NAMALWA (cell line): ENCODE measurements around the gene PDE10A.
"Not testable (repeated sequence)": the region's sequence is repeated elsewhere in the genome, so short reads cannot be mapped to it uniquely, and the experiment has no call there.

ENCODE experiments used
- DNase-seq: peaks from one replicate; pipeline ENCODE4 v3.0.0-alpha.2; 2015; ENCODE audit warnings: low spot score

PDE10A gene

GRCh38 chr6:165624871-165625639, 38.0 kb downstream of the PDE10A start:
- DNase-seq, result no peak

- DNase-seq, result no peak
Observed at GRCh38 chr6:165621940-165622339, 41.1 kb downstream of the PDE10A start.

GRCh38 chr6:165618891-165619290, 44.1 kb downstream of the PDE10A start:
- not testable (repeated sequence) for DNase-seq

- no peak for DNase-seq
Observed at GRCh38 chr6:165618241-165618640, 44.8 kb downstream of the PDE10A start.

GRCh38 chr6:165617528-165617927, 45.5 kb downstream of the PDE10A start:
- DNase-seq, result no peak

- DNase-seq, result no peak
Observed at GRCh38 chr6:165616116-165616515, 46.9 kb downstream of the PDE10A start.

GRCh38 chr6:165615636-165616035, 47.4 kb downstream of the PDE10A start:
- DNase-seq, result no peak

GRCh38 chr6:165611294-165611693, 51.7 kb downstream of the PDE10A start:
- no peak for DNase-seq

- not testable (repeated sequence) for DNase-seq
Observed at GRCh38 chr6:165608577-165608976, 54.5 kb downstream of the PDE10A start.

GRCh38 chr6:165606740-165607008, 56.4 kb downstream of the PDE10A start:
- DNase-seq, result no peak

GRCh38 chr6:165605901-165606739, 56.9 kb downstream of the PDE10A start:
- DNase-seq, result no peak

GRCh38 chr6:165605182-165605875, 57.7 kb downstream of the PDE10A start:
- no peak for DNase-seq

- no peak for DNase-seq
Observed at GRCh38 chr6:165602291-165602690, 60.8 kb downstream of the PDE10A start.

- no peak for DNase-seq
Observed at GRCh38 chr6:165600606-165601005, 62.4 kb downstream of the PDE10A start.

- DNase-seq, result no peak
Observed at GRCh38 chr6:165599596-165600487, 63.2 kb downstream of the PDE10A start.

- no peak for DNase-seq
Observed at GRCh38 chr6:165599121-165599520, 63.9 kb downstream of the PDE10A start.

GRCh38 chr6:165597821-165598220, 65.2 kb downstream of the PDE10A start:
- DNase-seq, result no peak

GRCh38 chr6:165594584-165595333, 68.3 kb downstream of the PDE10A start:
- DNase-seq, result no peak

- DNase-seq, result not testable (repeated sequence)
Observed at GRCh38 chr6:165592947-165593346, 70.1 kb downstream of the PDE10A start.

GRCh38 chr6:165588515-165588914, 74.5 kb downstream of the PDE10A start:
- no peak for DNase-seq

- DNase-seq, result no peak
Observed at GRCh38 chr6:165587206-165587605, 75.8 kb downstream of the PDE10A start.
